Measurements from ENCODE around the gene PI16.

- TF ChIP-seq, protein P1, sequence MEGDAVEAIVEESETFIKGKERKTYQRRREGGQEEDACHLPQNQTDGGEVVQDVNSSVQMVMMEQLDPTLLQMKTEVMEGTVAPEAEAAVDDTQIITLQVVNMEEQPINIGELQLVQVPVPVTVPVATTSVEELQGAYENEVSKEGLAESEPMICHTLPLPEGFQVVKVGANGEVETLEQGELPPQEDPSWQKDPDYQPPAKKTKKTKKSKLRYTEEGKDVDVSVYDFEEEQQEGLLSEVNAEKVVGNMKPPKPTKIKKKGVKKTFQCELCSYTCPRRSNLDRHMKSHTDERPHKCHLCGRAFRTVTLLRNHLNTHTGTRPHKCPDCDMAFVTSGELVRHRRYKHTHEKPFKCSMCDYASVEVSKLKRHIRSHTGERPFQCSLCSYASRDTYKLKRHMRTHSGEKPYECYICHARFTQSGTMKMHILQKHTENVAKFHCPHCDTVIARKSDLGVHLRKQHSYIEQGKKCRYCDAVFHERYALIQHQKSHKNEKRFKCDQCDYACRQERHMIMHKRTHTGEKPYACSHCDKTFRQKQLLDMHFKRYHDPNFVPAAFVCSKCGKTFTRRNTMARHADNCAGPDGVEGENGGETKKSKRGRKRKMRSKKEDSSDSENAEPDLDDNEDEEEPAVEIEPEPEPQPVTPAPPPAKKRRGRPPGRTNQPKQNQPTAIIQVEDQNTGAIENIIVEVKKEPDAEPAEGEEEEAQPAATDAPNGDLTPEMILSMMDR (IDR thresholded peaks at IDR 0.05): no peak
- no peak for TF ChIP-seq POLR2A (IDR thresholded peaks at IDR 0.05; ENCODE audit: low read depth)
Measured at GRCh38 chr6:36937896-36938295, 16.6 kb upstream of the PI16 start.
